CD4-positive, alpha-beta T cell treated with Interleukin-6 at 100 ng/mL for 8 hours (primary cell): ENCODE results near the gene GH2.
"Not testable (repeated sequence)": the region's sequence is repeated elsewhere in the genome, so short reads cannot be mapped to it uniquely, and the experiment has no call there.

Experiments
- DNase-seq: peaks from one replicate; pipeline ENCODE4 v3.0.0-alpha.2; 2020; ENCODE audit warnings: mixed read lengths, low spot score

Gene GH2

GRCh38 chr17:63881935-63882601, at the start of gene GH2:
GH2 (minus strand) TSS chr17:63881944; CDS start chr17:63881801, 143 bp downstream.
- peak; percentile 45 for DNase-seq

- DNase-seq: peak; percentile 65
Observed at GRCh38 chr17:63930951-63931575, 49.3 kb upstream of the GH2 start.

GRCh38 chr17:63929860-63930766, 48.4 kb upstream of the GH2 start:
- DNase-seq: no peak

- no peak for DNase-seq
Observed at GRCh38 chr17:63928966-63929695, 47.4 kb upstream of the GH2 start.

- DNase-seq: no peak
Observed at GRCh38 chr17:63928172-63928666, 46.5 kb upstream of the GH2 start.

GRCh38 chr17:63927464-63928171, 45.9 kb upstream of the GH2 start:
- no peak for DNase-seq

GRCh38 chr17:63926164-63926563, 44.4 kb upstream of the GH2 start:
- DNase-seq: no peak

GRCh38 chr17:63925615-63926014, 43.9 kb upstream of the GH2 start:
- DNase-seq: no peak

GRCh38 chr17:63922402-63922801, 40.7 kb upstream of the GH2 start:
- not testable (repeated sequence) for DNase-seq

GRCh38 chr17:63920779-63921178, 39.0 kb upstream of the GH2 start:
- not testable (repeated sequence) for DNase-seq

GRCh38 chr17:63920050-63920449, 38.3 kb upstream of the GH2 start:
- DNase-seq: not testable (repeated sequence)

- DNase-seq: peak; percentile 75
Observed at GRCh38 chr17:63919311-63919723, 37.6 kb upstream of the GH2 start.

- DNase-seq: not testable (repeated sequence)
Observed at GRCh38 chr17:63918789-63919305, 37.1 kb upstream of the GH2 start, which contains the start of gene GH1. GH1 (minus strand) TSS chr17:63918839; CDS start chr17:63918776, 63 bp downstream.

- DNase-seq: no peak
Observed at GRCh38 chr17:63918305-63918704, 36.6 kb upstream of the GH2 start.

- no peak for DNase-seq
Observed at GRCh38 chr17:63917646-63918045, 35.9 kb upstream of the GH2 start.

GRCh38 chr17:63917206-63917605, 35.5 kb upstream of the GH2 start:
- DNase-seq: not testable (repeated sequence)

GRCh38 chr17:63916566-63917185, 34.9 kb upstream of the GH2 start:
- DNase-seq: no peak

- not testable (repeated sequence) for DNase-seq
Observed at GRCh38 chr17:63915753-63916152, 34.0 kb upstream of the GH2 start.

GRCh38 chr17:63914471-63914870, 32.7 kb upstream of the GH2 start:
- no peak for DNase-seq

GRCh38 chr17:63911657-63912100, 29.9 kb upstream of the GH2 start:
- DNase-seq: peak; percentile 33
